Iris pigment epithelial cell (primary cell): ENCODE data around the gene MYD88.

Experiments used
- DNase-seq: peaks from one replicate; pipeline ENCODE4 v3.0.0-alpha.2; 2011; ENCODE audit warnings: low read depth

Gene MYD88

GRCh38 chr3:38138349-38139190, at the start of gene MYD88:
MYD88 (plus strand) TSS chr3:38138661; CDS start chr3:38138701, 40 bp downstream.
- DNase-seq, result peak; percentile 57

- DNase-seq, result no peak
These were observed 49.3 kb upstream of the MYD88 start for GRCh38 chr3:38089163-38089562.

- no peak for DNase-seq
These were observed 48.0 kb upstream of the MYD88 start for GRCh38 chr3:38090453-38090852.

DNA sequence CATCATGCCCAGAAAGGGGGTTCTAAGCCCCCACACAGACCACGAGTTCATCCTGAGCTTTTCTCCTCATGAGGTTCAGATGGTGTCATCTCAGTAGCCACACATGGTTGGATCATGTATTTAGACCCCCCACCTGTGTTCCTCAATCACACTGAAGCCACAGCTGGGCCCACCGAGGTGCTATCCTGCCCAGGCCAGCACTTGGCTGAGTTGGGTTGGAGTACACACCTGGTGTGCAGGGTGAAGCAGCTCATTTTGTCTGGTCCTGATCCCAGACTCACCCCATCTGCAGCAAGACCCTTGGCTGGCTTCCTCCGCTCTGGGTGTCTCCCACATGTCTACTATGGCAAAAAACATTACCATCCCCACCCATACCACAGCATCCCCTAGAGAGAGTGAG, 43.5 kb upstream of the MYD88 start:
- DNase-seq, result no peak

- no peak for DNase-seq
These were observed 42.6 kb upstream of the MYD88 start for GRCh38 chr3:38095669-38096483.

- DNase-seq, result no peak
These were observed 40.8 kb upstream of the MYD88 start for GRCh38 chr3:38097446-38098375.

DNA sequence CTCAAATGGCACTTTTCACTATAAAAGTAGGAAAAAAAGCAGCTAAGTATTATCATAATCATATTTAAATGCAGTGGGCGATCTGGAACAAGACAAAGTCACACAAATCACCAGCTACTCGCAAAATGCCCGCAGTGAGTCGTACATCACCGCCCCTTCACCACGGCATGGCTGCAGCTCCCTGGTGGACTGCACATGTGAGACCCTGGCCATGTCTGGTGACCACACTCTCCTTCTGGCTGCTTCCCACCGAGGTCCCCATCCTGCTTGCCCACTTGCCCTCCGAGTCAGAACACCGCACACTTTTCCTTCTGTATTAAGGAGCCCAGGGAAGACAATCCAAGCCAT, 40.1 kb upstream of the MYD88 start:
- DNase-seq, result no peak

DNA sequence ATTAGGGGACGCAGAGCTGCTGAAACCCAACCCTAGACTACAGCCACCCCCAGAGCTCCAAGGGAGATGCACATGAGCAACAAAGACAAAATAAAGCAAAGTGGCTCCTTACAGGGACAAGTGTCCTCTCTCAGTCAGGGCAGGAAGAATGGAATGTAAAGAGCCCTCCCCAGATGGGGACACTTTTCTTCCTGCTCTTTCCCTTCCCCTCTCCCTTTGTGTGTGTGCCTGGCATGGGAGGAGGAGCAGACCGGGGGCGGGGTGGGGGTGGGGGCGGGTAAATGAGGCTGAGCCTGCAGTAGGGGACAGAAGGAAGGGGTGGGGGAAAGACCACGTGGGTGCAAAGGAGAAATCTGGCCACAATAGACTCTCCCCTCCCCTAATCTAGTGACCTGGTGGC, 38.9 kb upstream of the MYD88 start:
- DNase-seq, result no peak

- DNase-seq, result no peak
These were observed 38.0 kb upstream of the MYD88 start for GRCh38 chr3:38100498-38100897.

- DNase-seq, result no peak
These were observed 36.5 kb upstream of the MYD88 start for GRCh38 chr3:38101811-38102443.

- no peak for DNase-seq
These were observed 36.0 kb upstream of the MYD88 start for GRCh38 chr3:38102444-38102814.

DNA sequence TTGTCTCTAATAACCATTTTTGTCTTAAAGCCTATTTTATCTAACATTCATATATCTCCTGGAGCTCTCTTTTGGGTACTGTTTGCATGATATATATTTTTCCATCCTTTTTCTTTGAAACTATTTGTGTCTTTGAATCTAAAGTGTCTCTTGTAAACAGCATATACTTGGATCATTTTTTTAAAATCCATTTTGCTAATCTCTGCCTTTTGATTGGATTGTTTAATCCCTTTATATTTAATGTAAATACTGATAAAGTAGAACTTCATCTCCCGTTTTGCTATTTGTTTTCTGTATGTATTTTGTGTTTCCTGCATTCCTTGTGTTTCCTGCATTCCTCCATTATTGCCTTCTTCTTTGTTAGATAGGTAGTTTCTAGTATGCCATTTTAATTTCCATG, 32.9 kb upstream of the MYD88 start:
- DNase-seq, result no peak

DNA sequence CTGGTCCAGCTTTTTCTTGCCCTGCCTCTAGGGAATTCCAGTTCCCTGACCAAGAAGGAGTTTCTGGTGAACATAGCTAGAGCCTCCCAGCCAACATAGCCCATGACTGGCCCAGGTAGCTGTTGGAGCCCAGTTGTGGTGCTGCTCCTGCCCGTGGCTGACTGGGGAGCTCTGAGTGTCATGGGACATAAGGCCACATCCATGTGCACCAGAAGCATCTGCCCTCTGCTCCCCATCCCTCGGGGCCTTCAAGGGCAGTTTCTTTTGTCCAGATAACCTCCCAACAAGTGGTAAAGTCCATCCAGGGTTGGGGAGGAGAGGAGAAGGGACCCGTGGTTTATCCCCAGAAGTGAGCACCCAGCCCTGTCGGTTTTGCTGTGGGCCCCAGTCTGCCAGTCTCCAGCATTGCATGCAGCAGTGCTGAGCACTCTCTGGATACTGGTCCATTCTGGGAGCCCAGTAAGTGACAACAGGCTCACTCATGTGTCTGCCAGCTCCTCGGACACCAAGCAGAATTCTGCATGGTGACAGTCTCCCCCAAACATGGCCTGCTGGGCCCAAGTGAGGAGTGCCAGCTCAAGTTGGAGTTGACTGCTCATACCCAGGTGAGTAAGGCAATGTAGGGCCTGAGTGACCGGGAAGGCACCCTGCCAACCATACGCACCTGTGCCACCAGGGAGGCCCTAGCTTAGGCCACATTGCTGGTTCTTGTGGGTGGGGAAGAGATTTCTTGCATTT, 30.4 kb upstream of the MYD88 start:
- no peak for DNase-seq

DNA sequence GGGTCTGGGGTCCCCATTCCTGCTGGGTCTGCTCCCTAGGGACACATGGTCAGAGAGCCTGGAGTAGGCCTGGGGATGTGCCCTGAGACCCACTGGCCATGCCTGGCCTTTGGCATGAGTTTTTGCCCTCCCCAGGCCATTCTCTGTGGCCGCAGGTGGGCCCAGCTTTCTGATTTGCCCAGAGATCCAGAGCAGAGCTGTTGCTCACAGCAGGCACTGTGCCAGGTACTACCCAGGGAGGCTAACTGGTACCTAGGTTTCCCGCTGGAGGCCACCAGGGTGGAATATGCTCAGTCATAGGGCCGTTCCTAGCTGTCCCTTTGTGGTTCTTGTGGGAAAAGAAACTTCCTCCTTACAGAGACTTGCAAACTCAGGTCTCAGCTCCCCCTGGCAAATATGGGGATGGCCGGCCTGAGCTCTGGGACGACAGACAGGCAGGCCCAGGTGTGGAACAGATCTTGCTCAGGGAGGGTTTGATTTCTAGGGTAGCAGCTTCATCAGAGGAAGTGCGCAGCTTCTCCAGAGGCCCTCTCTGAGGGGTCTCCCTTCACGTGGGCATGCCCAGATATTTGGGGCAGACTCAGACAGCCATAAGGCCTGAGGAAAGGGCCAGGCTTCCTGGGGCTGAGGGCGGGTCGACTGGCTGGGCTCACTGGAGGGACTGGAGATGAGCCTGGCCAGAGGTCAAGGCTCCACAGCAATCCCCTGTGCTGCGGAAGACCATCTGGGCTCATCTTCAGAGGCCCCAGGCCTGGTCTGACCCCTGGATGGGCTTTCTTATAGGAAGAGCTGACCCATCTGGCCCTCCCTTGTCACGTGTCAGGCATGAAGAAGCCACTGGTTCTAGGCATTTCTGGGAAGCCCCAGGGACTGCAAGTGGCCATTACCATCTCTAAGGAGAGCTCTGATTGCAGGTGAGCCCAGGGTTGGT, 29.5 kb upstream of the MYD88 start:
- no peak for DNase-seq

GRCh38 chr3:38109580-38110313, 28.7 kb upstream of the MYD88 start:
- no peak for DNase-seq

GRCh38 chr3:38110314-38111050, 28.0 kb upstream of the MYD88 start:
- DNase-seq, result no peak

DNA sequence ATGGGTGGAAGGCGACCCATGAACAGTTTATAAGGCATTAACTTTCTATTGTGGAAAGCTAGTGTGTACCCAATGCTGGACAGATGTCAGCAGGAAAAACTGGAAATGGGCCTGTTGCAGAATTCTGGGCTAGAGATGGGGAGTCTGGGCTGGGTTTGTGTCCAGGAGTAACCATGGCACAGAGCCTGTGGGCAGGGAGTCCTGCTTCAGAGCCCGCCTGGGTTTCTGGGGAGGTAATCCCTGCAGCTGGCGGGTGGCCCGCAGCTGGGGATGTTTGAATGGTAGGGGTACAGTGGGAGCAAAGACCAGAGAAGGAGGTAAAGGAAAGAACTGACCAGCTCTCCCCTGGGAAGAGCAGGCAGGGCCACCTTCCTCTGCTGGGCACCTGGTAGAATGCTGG, 27.3 kb upstream of the MYD88 start:
- DNase-seq, result no peak

GRCh38 chr3:38111696-38112377, 26.6 kb upstream of the MYD88 start:
- DNase-seq, result no peak
